ENCODE data around the gene MEN1. TPM values are rescaled to one million over a fixed set of nuclear protein-coding genes. Genes with fewer than 3 reads are reported as not detected.

The MEN1 gene
- total RNA-seq, 1 donor from 2014 or later: 24.6 TPM

GRCh38 chr11:64796757-64797541, 13.4 kb downstream of the MEN1 start:
- no peaks in the 10 kb centered on the region for H3K27me3 ChIP-seq (ENCODE audit: control insufficient read depth, insufficient read depth, low read length)
- DNase-seq (ENCODE audit: low read depth): no peak
- no peak for TF ChIP-seq CTCF (IDR thresholded peaks at IDR 0.05; ENCODE audit: insufficient read depth, low read length, poor library complexity, severe bottlenecking)
- no peaks in the 10 kb centered on the region for H3K36me3 ChIP-seq (ENCODE audit: control insufficient read depth, insufficient read depth, low read length)
- H3K4me3 ChIP-seq (ENCODE audit: low read depth, low read length): no peak overlapping the region

- no peak for TF ChIP-seq CTCF (IDR thresholded peaks at IDR 0.05; ENCODE audit: insufficient read depth, low read length, poor library complexity, severe bottlenecking)
- H3K4me3 ChIP-seq (ENCODE audit: low read depth, low read length): no peak overlapping the region
- DNase-seq (ENCODE audit: low read depth): no peak
- no peaks in the 10 kb centered on the region for H3K27me3 ChIP-seq (ENCODE audit: control insufficient read depth, insufficient read depth, low read length)
- H3K36me3 ChIP-seq (ENCODE audit: control insufficient read depth, insufficient read depth, low read length): no peaks in the 10 kb centered on the region
Measured at GRCh38 chr11:64796047-64796756, 14.1 kb downstream of the MEN1 start.

GRCh38 chr11:64794526-64794925, 15.8 kb downstream of the MEN1 start:
- no peak for DNase-seq (ENCODE audit: low read depth)
- Histone ChIP-seq H3K27me3 (ENCODE audit: control insufficient read depth, insufficient read depth, low read length) (no peaks in the 10 kb centered on the region), H3K36me3 (ENCODE audit: control insufficient read depth, insufficient read depth, low read length) (no peaks in the 10 kb centered on the region), H3K4me3 (ENCODE audit: low read depth, low read length) (no peak overlapping the region)
- TF ChIP-seq CTCF (IDR thresholded peaks at IDR 0.05; ENCODE audit: insufficient read depth, low read length, poor library complexity, severe bottlenecking): no peak

GRCh38 chr11:64793271-64794160, 16.8 kb downstream of the MEN1 start:
- Histone ChIP-seq H3K4me3 (ENCODE audit: low read depth, low read length) (no peak overlapping the region), H3K27me3 (ENCODE audit: control insufficient read depth, insufficient read depth, low read length) (no peaks in the 10 kb centered on the region), H3K36me3 (ENCODE audit: control insufficient read depth, insufficient read depth, low read length) (no peaks in the 10 kb centered on the region)
- DNase-seq (ENCODE audit: low read depth): no peak
- no peak for TF ChIP-seq CTCF (IDR thresholded peaks at IDR 0.05; ENCODE audit: insufficient read depth, low read length, poor library complexity, severe bottlenecking)

GRCh38 chr11:64792482-64792881, 17.9 kb downstream of the MEN1 start:
- Histone ChIP-seq H3K36me3 (ENCODE audit: control insufficient read depth, insufficient read depth, low read length) (no peaks in the 10 kb centered on the region), H3K27me3 (ENCODE audit: control insufficient read depth, insufficient read depth, low read length) (no peaks in the 10 kb centered on the region), H3K4me3 (ENCODE audit: low read depth, low read length) (no peak overlapping the region)
- DNase-seq (ENCODE audit: low read depth): no peak
- TF ChIP-seq CTCF (IDR thresholded peaks at IDR 0.05; ENCODE audit: insufficient read depth, low read length, poor library complexity, severe bottlenecking): no peak

Data from kidney epithelial cell (primary cell).